ENCODE data around the gene SLC4A9. TPM values are rescaled to one million over a fixed set of nuclear protein-coding genes. Genes with fewer than 3 reads are reported as not detected.

The SLC4A9 gene
- polyA plus RNA-seq, 2 of the 4 experiments (the other 2 are of a cell fraction): not detected

DNA sequence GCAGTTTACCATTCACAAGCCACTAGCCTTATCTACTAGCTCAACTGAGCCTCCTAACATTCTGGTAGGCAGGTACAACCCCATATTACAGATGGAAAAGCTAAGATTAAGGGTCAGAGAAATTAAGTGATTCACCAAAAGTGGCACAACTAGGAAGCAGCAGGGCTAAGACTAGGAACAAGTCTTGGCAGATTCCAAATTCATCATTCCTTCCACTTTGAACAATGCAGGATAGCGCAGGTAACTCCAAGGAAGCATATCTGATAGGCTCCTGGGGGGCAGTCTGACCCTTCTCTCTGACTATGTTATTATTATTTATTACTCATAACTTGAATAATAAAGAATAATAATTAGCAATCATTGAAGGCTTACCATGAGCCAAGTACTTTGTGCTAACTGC is 22.1 kb upstream of the SLC4A9 start:
- H3K4me3 ChIP-seq: no peak overlapping the region
- ChIA-PET POLR2A (interaction anchor here (2.7 kb wide), 1 partner anchor 8 kb away, joined by 15 read pairs; the partner anchor contains the start of gene HBEGF), CTCF (interaction anchor here (0.9 to 36.9 kb wide), 8 partner anchors 8 to 94 kb away, joined by 3 to 1613 read pairs (median 4); partner anchors contain the start of gene HBEGF)
- H3K27ac ChIP-seq: peak overlapping the region in 1 of 2 experiments; percentile 43; a peak in 1 of 6 replicates
- WGBS (ENCODE audit: missing lambda C conversion rate): 89% methylated on average over 1 of the region's 1 CpG
- H3K9me3 ChIP-seq: no peaks in the 10 kb centered on the region
- peaks cover 6% of the 10 kb centered on the region; the same call in 2 of the 3 replicates for H3K4me1 ChIP-seq
- no peak for FAIRE-seq
- DNase-seq (ENCODE audit: low read depth in 1 of 2, low spot score in 1 of 2): no peak
- H3K4me2 ChIP-seq: no peak overlapping the region
- TF ChIP-seq RFX5 (IDR thresholded peaks at IDR 0.05) (no peak), ZC3H11A (IDR thresholded peaks at IDR 0.05) (no peak), TP53 (CRISPR knock-in tag; IDR thresholded peaks at IDR 0.05) (no peak), TFCP2L1 (CRISPR knock-in tag; IDR thresholded peaks at IDR 0.05) (no peak), HOXB13 (CRISPR knock-in tag; IDR thresholded peaks at IDR 0.05; ENCODE audit: low read depth) (no peak)
- no peak for ATAC-seq

DNA sequence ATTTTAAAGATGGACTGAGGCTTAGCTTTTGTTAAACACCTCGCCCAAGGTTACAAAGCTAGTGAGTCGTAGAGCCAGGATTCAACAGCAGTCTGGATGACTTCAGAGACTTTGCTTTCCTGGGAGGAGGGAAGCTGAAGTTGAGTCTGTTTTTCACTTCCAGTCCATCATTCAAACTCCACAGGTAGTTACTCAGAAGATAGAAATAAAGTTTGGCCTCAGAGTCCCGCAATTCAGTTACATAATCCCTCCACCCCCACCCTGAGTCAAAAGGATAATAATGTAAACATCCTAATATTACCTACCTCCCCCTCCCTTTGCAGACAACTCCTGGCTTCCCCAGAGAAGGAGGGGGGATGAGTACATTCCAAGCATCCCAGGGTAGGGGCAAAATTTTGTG is 21.7 kb upstream of the SLC4A9 start:
- FAIRE-seq (no peak), ATAC-seq (peak in 1 of 2 experiments; percentile 37; a peak in 2 of 6 replicates), DNase-seq (ENCODE audit: low read depth in 1 of 2, low spot score in 1 of 2) (no peak)
- peak overlapping the region in 1 of 2 experiments; percentile 43; a peak in 1 of 6 replicates for H3K27ac ChIP-seq
- no peak overlapping the region for H3K4me3 ChIP-seq
- no peak for TF ChIP-seq HOXA7 (CRISPR knock-in tag; IDR thresholded peaks at IDR 0.05)
- TF ChIP-seq, protein P1, sequence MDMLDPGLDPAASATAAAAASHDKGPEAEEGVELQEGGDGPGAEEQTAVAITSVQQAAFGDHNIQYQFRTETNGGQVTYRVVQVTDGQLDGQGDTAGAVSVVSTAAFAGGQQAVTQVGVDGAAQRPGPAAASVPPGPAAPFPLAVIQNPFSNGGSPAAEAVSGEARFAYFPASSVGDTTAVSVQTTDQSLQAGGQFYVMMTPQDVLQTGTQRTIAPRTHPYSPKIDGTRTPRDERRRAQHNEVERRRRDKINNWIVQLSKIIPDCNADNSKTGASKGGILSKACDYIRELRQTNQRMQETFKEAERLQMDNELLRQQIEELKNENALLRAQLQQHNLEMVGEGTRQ (IDR thresholded peaks at IDR 0.05): no peak
- TF ChIP-seq CBX8 (IDR thresholded peaks at IDR 0.05): no peak
- TF ChIP-seq, protein P2, sequence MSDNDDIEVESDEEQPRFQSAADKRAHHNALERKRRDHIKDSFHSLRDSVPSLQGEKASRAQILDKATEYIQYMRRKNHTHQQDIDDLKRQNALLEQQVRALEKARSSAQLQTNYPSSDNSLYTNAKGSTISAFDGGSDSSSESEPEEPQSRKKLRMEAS (IDR thresholded peaks at IDR 0.05): no peak
- TF ChIP-seq CBX2 (IDR thresholded peaks at IDR 0.05; ENCODE audit: borderline replicate concordance, low read depth): no peak
- TF ChIP-seq CEBPB (IDR thresholded peaks at IDR 0.05): no peak
- TF ChIP-seq CHD2 (IDR thresholded peaks at IDR 0.05; ENCODE audit: low read length, partially characterized antibody): no peak
- TF ChIP-seq, protein P3, sequence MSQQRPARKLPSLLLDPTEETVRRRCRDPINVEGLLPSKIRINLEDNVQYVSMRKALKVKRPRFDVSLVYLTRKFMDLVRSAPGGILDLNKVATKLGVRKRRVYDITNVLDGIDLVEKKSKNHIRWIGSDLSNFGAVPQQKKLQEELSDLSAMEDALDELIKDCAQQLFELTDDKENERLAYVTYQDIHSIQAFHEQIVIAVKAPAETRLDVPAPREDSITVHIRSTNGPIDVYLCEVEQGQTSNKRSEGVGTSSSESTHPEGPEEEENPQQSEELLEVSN (IDR thresholded peaks at IDR 0.05; ENCODE audit: borderline replicate concordance, low read depth): no peak
- TF ChIP-seq, protein P4, sequence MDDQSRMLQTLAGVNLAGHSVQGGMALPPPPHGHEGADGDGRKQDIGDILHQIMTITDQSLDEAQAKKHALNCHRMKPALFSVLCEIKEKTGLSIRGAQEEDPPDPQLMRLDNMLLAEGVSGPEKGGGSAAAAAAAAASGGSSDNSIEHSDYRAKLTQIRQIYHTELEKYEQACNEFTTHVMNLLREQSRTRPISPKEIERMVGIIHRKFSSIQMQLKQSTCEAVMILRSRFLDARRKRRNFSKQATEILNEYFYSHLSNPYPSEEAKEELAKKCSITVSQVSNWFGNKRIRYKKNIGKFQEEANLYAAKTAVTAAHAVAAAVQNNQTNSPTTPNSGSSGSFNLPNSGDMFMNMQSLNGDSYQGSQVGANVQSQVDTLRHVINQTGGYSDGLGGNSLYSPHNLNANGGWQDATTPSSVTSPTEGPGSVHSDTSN (IDR thresholded peaks at IDR 0.05): no peak
- TF ChIP-seq, protein P5, sequence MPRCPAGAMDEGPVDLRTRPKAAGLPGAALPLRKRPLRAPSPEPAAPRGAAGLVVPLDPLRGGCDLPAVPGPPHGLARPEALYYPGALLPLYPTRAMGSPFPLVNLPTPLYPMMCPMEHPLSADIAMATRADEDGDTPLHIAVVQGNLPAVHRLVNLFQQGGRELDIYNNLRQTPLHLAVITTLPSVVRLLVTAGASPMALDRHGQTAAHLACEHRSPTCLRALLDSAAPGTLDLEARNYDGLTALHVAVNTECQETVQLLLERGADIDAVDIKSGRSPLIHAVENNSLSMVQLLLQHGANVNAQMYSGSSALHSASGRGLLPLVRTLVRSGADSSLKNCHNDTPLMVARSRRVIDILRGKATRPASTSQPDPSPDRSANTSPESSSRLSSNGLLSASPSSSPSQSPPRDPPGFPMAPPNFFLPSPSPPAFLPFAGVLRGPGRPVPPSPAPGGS (IDR thresholded peaks at IDR 0.05): no peak
- no peak for TF ChIP-seq SREBF2 (IDR thresholded peaks at IDR 0.05)
- TF ChIP-seq PHF8 (IDR thresholded peaks at IDR 0.05; ENCODE audit: borderline replicate concordance, low read depth): no peak
- TF ChIP-seq SMC3 (IDR thresholded peaks at IDR 0.05): no peak
- TF ChIP-seq EHF (CRISPR knock-in tag; IDR thresholded peaks at IDR 0.05): no peak
- TF ChIP-seq, protein P6, sequence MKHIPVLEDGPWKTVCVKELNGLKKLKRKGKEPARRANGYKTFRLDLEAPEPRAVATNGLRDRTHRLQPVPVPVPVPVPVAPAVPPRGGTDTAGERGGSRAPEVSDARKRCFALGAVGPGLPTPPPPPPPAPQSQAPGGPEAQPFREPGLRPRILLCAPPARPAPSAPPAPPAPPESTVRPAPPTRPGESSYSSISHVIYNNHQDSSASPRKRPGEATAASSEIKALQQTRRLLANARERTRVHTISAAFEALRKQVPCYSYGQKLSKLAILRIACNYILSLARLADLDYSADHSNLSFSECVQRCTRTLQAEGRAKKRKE (CRISPR knock-in tag; IDR thresholded peaks at IDR 0.05; ENCODE audit: low read depth): no peak
- TF ChIP-seq EHMT2 (IDR thresholded peaks at IDR 0.05; ENCODE audit: low read depth): no peak
- POLR2A ChIA-PET: interaction anchor here (2.7 kb wide), 1 partner anchor 8 kb away, joined by 15 read pairs; the partner anchor contains the start of gene HBEGF
- H3K4me1 ChIP-seq: peaks cover 6% of the 10 kb centered on the region; the same call in 2 of the 3 replicates
- H3K9me3 ChIP-seq: no peaks in the 10 kb centered on the region
- CTCF ChIA-PET: interaction anchor here (1.2 to 36.9 kb wide), 4 partner anchors 8 to 94 kb away, joined by 4 to 1613 read pairs (median 33); partner anchors contain the start of gene HBEGF
- 0 out of 3 replicates have a peak overlapping the region, but pooled peaks have one; percentile 0 for H3K4me2 ChIP-seq
- 52% methylated on average over 3 of the region's 3 CpGs for WGBS (ENCODE audit: missing lambda C conversion rate)
